Stomach smooth muscle (tissue), 2 donors: Measurements from ENCODE around the gene TMC8.

Experiments used
- H3K27ac ChIP-seq: one replicate; pipeline ENCODE4 v1.7.0; 2013; ENCODE audit warnings: mild to moderate bottlenecking, low read length, inconsistent platforms
- H3K27me3 ChIP-seq, 2 donors: one replicate each; pipeline ENCODE4 v1.7.0; 2013; ENCODE audit warnings: low read length in 2 of 2; ENCODE audit not compliant: insufficient read depth in 2 of 2, control insufficient read depth in 1 of 2
- H3K36me3 ChIP-seq, 2 donors: one replicate each; pipeline ENCODE4 v1.7.0; 2013; ENCODE audit warnings: low read length in 2 of 2; ENCODE audit not compliant: control insufficient read depth in 2 of 2, insufficient read depth in 2 of 2
- H3K4me1 ChIP-seq: one replicate; pipeline ENCODE4 v1.7.0; 2013; ENCODE audit warnings: low read length; ENCODE audit not compliant: control insufficient read depth, insufficient read depth
- H3K4me3 ChIP-seq, 2 donors: one replicate each; pipeline ENCODE4 v1.7.0; 2013; ENCODE audit warnings: low read length in 2 of 2
- H3K9ac ChIP-seq, 2 donors: one replicate each; pipeline ENCODE4 v1.7.0; 2013; ENCODE audit warnings: low read length in 2 of 2, mild to moderate bottlenecking in 1 of 2
- H3K9me3 ChIP-seq, 2 donors: one replicate each; pipeline ENCODE4 v1.7.0; 2013; ENCODE audit warnings: low read length in 2 of 2; ENCODE audit not compliant: control insufficient read depth in 2 of 2
- donor health status: healthy.
- donor health status: Pancreatic carcinoma.

The TMC8 gene

GRCh38 chr17:78146881-78147280 is 16.3 kb downstream of the TMC8 start:
- H3K9me3 ChIP-seq: no peaks in the 10 kb centered on the region
- no peak overlapping the region for H3K4me3 ChIP-seq
- H3K36me3 ChIP-seq: no peaks in the 10 kb centered on the region
- H3K27me3 ChIP-seq: no peaks in the 10 kb centered on the region
- H3K9ac ChIP-seq: no peak overlapping the region
- peaks cover 22% of the 10 kb centered on the region for H3K4me1 ChIP-seq
- H3K27ac ChIP-seq: no peak overlapping the region

- H3K4me1 ChIP-seq: peaks cover 21% of the 10 kb centered on the region
- no peaks in the 10 kb centered on the region for H3K9me3 ChIP-seq
- no peak overlapping the region for H3K9ac ChIP-seq
- no peak overlapping the region for H3K4me3 ChIP-seq
- H3K27ac ChIP-seq: no peak overlapping the region
- H3K36me3 ChIP-seq: no peaks in the 10 kb centered on the region
- H3K27me3 ChIP-seq: no peaks in the 10 kb centered on the region
Observed at GRCh38 chr17:78147315-78147998, 16.9 kb downstream of the TMC8 start.

- H3K9me3 ChIP-seq: no peaks in the 10 kb centered on the region
- H3K4me3 ChIP-seq: no peak overlapping the region
- H3K27me3 ChIP-seq: no peaks in the 10 kb centered on the region
- H3K36me3 ChIP-seq: no peaks in the 10 kb centered on the region
- H3K9ac ChIP-seq: no peak overlapping the region
- H3K4me1 ChIP-seq: peaks cover 21% of the 10 kb centered on the region
- H3K27ac ChIP-seq: no peak overlapping the region
Observed at GRCh38 chr17:78148286-78149016, 17.9 kb downstream of the TMC8 start.

- Histone ChIP-seq H3K27ac (no peak overlapping the region), H3K4me3 (no peak overlapping the region), H3K9me3 (no peaks in the 10 kb centered on the region), H3K4me1 (no peaks in the 10 kb centered on the region), H3K27me3 (no peaks in the 10 kb centered on the region), H3K9ac (no peak overlapping the region), H3K36me3 (no peaks in the 10 kb centered on the region)
Observed at GRCh38 chr17:78151514-78152008, 21.0 kb downstream of the TMC8 start.

- H3K4me1 ChIP-seq: no peaks in the 10 kb centered on the region
- no peak overlapping the region for H3K27ac ChIP-seq
Observed at GRCh38 chr17:78154903-78155811, 24.6 kb downstream of the TMC8 start.

GRCh38 chr17:78159575-78160158 is 29.1 kb downstream of the TMC8 start:
- Histone ChIP-seq H3K27me3 (no peaks in the 10 kb centered on the region), H3K9me3 (no peaks in the 10 kb centered on the region), H3K27ac (no peak overlapping the region), H3K4me3 (no peak overlapping the region), H3K36me3 (no peaks in the 10 kb centered on the region), H3K9ac (no peak overlapping the region), H3K4me1 (no peaks in the 10 kb centered on the region)

More at GRCh38 chr17:78154903-78155811, 24.6 kb downstream of the TMC8 start:
- Histone ChIP-seq H3K27me3 (no peaks in the 10 kb centered on the region), H3K36me3 (no peaks in the 10 kb centered on the region), H3K4me3 (no peak overlapping the region), H3K9me3 (no peaks in the 10 kb centered on the region), H3K9ac (no peak overlapping the region)

- no peaks in the 10 kb centered on the region for H3K36me3 ChIP-seq
- H3K9me3 ChIP-seq: no peaks in the 10 kb centered on the region
- H3K27ac ChIP-seq: no peak overlapping the region
- H3K4me3 ChIP-seq: no peak overlapping the region
- H3K27me3 ChIP-seq: no peaks in the 10 kb centered on the region
- peaks cover under 1% of the 10 kb centered on the region for H3K4me1 ChIP-seq
- no peak overlapping the region for H3K9ac ChIP-seq
Observed at GRCh38 chr17:78163881-78164747, 33.5 kb downstream of the TMC8 start.

- H3K4me3 ChIP-seq: no peak overlapping the region
- peaks cover 9% of the 10 kb centered on the region for H3K4me1 ChIP-seq
- no peaks in the 10 kb centered on the region for H3K9me3 ChIP-seq
- H3K27me3 ChIP-seq: no peaks in the 10 kb centered on the region
- no peak overlapping the region for H3K27ac ChIP-seq
- no peaks in the 10 kb centered on the region for H3K36me3 ChIP-seq
- H3K9ac ChIP-seq: no peak overlapping the region
Observed at GRCh38 chr17:78164748-78165607, 34.4 kb downstream of the TMC8 start.

- no peaks in the 10 kb centered on the region for H3K9me3 ChIP-seq
- peaks cover 0 to 2% of the 10 kb centered on the region in 2 donors for H3K36me3 ChIP-seq
- H3K9ac ChIP-seq: no peak overlapping the region
- no peak overlapping the region for H3K4me3 ChIP-seq
- no peaks in the 10 kb centered on the region for H3K27me3 ChIP-seq
- no peak overlapping the region for H3K27ac ChIP-seq
- H3K4me1 ChIP-seq: peaks cover 16% of the 10 kb centered on the region
Observed at GRCh38 chr17:78166416-78166815, 35.8 kb downstream of the TMC8 start.
